SU-DHL-6 (cell line): ENCODE data around the gene CDKAL1.

Experiments used
- CTCF ChIP-seq: fragments of 200-600 bp; sonication (generic); IDR thresholded peaks from one replicate; pipeline ENCODE4 v1.5.1; 2017; ENCODE audit warnings: antibody characterized with exemption, mild to moderate bottlenecking, low read length, moderate library complexity; ENCODE audit not compliant: insufficient read depth, poor library complexity, severe bottlenecking
- EZH2phosphoT487 ChIP-seq: fragments of 200-600 bp; sonication (generic), shearing (Covaris generic); conservative IDR thresholded peaks from 2 replicates; pipeline ENCODE4 v1.6.1; 2018; ENCODE audit warnings: mild to moderate bottlenecking, antibody characterized with exemption, low read length, moderate library complexity, mixed read lengths

GRCh38 chr6:21220271-21220987 lies 686.2 kb downstream of the CDKAL1 start:
- no peak for TF ChIP-seq CTCF
- no peak for TF ChIP-seq EZH2phosphoT487
